A549 treated with RU486 at 1 μM for 4 hours (cell line): Measurements from ENCODE around the gene TP53TG3E. TPM values are rescaled to one million over a fixed set of nuclear protein-coding genes. Genes with fewer than 3 reads are reported as not detected.

Source experiments
- total RNA-seq: library from RNA; stranded (reverse); fragments of 200-300 nt; extraction: Qiagen RNA extraction; gene quantifications from 5 replicates; pipeline ENCODE4 v1.2.3, GENCODE V29; 2022; ENCODE audit warnings: low read depth

The TP53TG3E gene
- 0.11 TPM in 1 of 5 replicates, not detected in the others for total RNA-seq

GRCh38 chr16:33304006-33304405 is at the start of gene TP53TG3E:
TP53TG3E (plus strand) TSS chr16:33304306; CDS start chr16:33304374, 68 bp downstream.

Other genes starting within 250 kb of the TP53TG3E start
- gene TP53TG3C, start 110.1 kb upstream of the TP53TG3E start, total RNA-seq: 0.15 to 0.33 TPM (median 0.31 TPM) in 3 of 5 replicates, not detected in the others
- gene TP53TG3B, start 56.5 kb downstream of the TP53TG3E start, total RNA-seq: 0.28 to 0.31 TPM in 2 of 5 replicates, not detected in the others
- gene TP53TG3F, start 155.3 kb downstream of the TP53TG3E start, total RNA-seq: 0.07 to 0.16 TPM in 2 of 5 replicates, not detected in the others